GM21360 (cell line): ENCODE measurements around the gene DDIT4.

ENCODE experiments used
- ATAC-seq: cut with Tn5 transposase; IDR thresholded peaks from one replicate; pipeline ENCODE4 v1.9.1; 2021; ENCODE audit warnings: mild to moderate bottlenecking, moderate library complexity; ENCODE audit not compliant: unreplicated experiment

DDIT4 gene

DNA sequence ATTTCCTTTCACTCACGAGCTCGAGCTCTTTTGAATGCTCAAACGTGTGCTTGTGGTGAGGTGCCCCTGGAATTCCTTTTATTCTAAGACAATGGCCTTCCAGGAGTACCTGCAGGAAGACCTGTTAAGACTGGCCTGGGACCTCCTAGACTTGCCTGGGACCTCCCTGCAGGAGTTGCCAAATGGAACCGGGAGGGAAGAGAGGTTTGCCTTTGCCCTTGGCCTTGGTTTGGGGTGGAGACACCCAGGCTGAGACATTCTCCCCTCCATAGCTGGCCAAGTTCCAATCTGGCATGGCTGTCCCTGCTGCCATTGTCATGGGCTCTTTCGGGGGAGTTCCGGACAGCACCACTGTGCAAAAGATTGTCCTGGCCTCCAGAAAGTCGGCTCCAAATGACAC lies 41.3 kb downstream of the DDIT4 start:
- ATAC-seq = no peak

- no peak for ATAC-seq
Measured at GRCh38 chr10:72315611-72316385, 42.1 kb downstream of the DDIT4 start.

GRCh38 chr10:72316386-72316700 lies 42.6 kb downstream of the DDIT4 start:
- ATAC-seq = no peak

DNA sequence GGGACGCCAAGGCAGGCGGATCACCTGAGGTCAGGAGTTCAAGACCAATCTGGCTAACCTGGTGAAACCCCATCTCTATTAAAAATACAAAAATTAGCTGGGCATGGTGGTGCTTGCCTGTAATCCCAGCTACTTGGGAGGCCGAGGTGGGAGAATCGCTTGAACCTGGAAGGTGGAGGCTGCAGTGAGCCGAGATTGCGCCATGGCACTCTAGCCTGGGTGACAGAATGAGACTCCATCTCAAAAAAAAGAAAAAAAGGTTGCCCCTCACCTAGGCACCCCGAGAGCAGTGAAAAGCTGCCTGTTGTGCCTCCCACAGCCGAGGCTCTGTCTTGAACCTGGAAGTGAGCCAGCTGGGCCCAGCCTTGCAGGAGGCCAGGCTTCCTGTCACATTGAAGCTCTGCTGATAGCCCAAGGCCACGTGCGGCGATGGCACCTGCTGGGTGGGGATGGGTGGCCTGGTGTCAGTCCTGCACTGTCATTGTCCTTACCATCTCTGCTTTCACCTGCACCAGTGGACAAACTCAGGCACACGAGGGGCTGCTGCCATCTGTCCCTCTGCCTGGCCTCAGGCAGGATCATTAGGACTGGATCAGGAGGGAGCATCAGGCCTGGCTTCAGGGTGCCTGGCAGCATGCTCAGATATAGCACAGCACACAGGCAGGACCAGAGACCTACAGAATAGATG lies 43.2 kb downstream of the DDIT4 start:
- no peak for ATAC-seq

DNA sequence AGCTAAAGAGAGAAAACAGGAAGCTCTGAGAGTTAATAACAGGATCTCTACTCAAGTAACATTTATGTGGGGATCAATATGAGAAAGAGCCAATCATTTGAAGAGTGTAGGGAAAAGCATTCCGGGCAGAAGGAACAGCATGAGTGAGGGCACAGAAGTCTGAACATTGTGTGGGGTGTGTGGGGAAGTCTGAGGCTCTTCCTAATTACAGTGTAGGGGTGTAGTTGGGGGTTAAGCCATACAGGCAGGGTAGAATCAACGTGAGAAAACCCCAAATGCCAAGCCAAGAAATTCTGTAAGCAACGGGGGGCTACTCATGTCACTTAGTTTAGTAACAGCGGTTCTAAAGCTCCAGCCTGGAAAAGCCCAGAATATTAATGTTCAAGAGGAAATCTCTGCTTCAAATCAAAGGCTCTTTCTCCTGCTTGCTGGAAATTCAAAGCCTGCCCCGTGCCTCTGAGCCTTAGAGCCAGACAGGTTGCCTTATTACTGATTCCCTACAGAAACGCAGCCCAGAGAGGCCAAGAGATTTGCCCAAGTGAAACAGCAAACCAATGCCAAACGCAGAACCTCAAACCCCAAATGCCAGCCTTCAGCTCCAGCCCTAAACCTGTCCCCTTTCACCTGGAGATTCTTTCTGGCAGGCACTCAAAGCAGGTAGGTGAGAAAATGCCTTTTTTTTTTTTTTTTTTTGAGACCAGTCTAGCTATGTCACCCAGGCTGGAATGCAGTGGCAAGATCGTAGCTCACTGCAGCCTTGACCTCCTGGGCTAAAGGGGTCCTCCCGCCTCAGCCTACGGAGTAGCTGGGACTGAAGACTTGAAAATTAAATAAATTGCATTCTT lies 44.9 kb downstream of the DDIT4 start:
- no peak for ATAC-seq

GRCh38 chr10:72319416-72320254 lies 45.9 kb downstream of the DDIT4 start:
- ATAC-seq = peak; percentile 48

DNA sequence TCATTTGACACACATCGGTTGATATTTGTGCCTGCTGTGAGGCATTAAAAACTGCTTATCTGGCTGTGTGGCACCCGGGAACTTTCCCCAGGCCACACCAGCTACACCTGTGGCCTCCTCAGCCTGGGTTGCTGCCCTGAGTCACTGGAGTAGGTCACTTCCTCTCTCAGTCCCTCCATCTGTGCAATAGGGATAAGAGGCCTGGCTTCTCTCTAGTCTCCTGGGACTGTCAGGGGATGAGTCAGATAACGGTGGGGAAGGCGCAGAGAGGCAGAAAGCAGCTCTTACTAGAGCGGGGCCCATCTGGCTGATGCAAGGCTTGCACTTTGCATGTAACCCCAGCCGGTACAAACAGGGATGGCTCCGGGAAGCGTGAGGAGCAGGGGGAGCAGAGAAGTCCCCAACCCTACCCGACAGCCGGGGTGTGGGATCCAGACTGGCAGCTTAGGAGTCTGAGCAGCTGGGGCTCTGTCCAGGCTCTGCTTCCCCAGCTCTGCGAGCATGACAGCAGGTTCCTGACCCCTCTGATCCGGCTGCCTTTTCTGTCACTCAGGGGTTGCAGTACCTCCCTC lies 47.0 kb downstream of the DDIT4 start:
- ATAC-seq = peak; percentile 65

DNA sequence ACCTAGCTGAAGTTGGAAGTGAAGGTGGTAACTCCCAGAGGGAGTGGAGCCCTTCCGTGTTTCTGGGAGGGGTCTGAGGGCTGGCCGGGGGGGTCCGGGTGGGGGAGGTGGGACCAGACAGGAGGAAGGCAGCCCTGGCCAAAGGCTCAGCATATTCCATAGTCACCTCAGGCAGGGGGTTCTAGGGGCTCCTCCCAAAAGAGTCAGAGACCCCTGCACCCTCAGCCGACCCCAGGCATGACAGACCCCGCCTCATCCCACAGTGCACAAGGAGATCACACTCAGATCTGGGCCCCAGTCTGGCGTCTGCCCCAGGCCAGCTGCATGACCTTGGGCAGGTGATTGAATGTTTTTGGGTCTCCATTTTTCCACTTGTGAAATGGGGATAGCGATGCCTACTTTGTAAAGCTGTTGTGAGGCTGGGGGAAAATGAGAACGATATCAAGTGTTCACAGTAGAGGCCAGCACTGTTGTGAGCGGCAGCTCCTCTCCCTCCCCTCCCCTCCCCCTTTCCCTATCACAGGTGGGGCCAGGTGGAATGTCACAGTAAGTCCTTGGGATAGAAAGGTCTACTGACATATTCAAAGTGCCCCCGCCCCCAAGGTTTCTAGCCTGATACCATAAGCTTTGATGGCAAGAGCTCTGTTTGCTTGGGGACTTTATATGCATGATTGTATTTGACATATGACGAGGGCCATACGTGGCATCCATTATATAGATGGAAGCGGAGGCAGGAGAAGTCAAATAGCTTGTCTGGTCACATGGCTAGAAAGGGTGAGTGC lies 47.7 kb downstream of the DDIT4 start:
- no peak for ATAC-seq

- ATAC-seq = no peak
Measured at GRCh38 chr10:72322030-72322279, 48.2 kb downstream of the DDIT4 start.

- ATAC-seq = no peak
Measured at GRCh38 chr10:72322280-72323058, 48.7 kb downstream of the DDIT4 start.

- ATAC-seq = no peak
Measured at GRCh38 chr10:72323108-72323749, 49.5 kb downstream of the DDIT4 start.

DNA sequence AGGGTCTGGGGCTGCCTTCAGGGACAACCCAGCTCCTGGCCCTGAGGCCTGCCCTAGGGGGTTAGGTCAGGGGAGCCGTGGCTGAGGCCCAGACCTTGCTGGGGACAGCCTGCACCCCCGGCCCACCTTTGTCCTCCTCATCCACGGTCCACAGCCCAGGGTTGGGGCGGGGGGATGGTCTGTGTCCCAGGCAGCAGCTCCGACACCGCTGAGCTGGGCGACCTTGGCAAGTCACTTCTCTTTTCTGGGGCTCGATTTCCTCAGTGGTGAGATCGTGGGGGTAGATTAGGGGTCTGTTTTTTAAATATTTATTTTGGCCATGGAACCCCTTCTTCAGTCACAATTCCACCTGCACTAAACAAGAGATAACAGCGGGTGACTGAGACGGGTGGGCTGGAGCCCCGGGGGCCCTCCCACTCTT lies 50.1 kb downstream of the DDIT4 start:
- no peak for ATAC-seq
